Activated CD8-positive, alpha-beta memory T cell treated with anti-CD3 and anti-CD28 coated beads for 4 hours (primary cell): ENCODE data around the gene MYZAP.

ENCODE experiments used
- DNase-seq, 2 donors: peaks; one replicate each; pipeline ENCODE4 v3.0.0-alpha.2; 2020; ENCODE audit warnings: low read depth in 2 of 2

The MYZAP gene

DNA sequence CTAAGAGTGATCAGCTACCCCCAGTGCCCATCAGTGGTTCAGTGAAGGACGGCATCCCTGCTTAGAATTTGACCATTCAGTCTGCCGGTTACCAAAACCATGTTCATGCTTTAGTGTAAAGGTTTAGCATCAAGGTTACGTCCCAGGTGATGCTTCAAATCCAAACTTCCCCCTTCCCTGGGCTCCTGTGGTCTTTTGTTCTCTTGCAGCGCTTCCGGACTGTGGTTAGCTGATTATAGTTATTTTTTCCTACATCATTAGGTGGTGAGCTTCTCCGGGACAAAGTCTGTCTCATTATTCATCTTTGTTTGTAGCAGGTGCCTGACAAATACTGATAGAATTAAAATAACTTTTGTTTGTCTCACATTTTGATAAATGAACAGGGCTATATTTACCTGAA lies 28.3 kb upstream of the MYZAP start:
- DNase-seq, result no peak

DNA sequence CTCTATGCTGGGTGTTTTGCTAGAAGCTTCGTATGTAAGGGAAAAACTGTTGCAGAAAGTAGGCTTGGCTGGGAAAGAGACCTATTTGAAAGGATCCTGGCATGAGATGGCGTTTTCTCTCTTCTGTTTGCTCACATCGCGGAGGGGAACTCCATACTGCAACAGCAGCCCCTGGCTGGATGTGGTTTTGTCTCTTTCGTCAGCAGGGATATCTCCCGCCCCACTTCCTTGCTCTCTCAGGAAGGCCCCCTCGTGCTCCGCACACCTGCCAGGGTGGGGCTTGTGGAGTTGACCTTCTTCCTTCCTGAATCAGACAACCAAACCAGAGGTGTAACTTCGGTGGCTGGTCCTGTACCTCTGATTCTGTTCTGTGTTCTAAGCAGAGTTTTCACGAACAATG lies 26.4 kb upstream of the MYZAP start:
- DNase-seq, result no peak

DNA sequence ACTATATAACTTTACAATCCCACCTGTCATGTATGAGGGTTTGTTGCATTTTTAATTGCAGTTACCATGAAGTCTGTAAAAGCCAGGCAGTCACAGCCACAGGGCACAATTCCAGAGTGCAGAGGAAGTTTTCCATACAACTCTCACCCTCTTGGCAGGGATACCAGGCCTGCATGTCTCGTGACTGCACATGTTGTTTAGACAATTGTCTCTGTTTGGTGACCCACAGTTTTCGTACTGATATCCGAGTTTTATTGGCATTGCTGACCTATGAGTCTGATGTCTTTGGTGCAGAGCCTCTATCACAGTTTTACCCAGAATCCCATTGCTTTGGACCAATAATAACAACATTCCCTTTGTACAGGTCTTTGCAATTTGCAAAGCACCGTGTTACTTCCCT lies 24.9 kb upstream of the MYZAP start:
- no peak for DNase-seq

DNA sequence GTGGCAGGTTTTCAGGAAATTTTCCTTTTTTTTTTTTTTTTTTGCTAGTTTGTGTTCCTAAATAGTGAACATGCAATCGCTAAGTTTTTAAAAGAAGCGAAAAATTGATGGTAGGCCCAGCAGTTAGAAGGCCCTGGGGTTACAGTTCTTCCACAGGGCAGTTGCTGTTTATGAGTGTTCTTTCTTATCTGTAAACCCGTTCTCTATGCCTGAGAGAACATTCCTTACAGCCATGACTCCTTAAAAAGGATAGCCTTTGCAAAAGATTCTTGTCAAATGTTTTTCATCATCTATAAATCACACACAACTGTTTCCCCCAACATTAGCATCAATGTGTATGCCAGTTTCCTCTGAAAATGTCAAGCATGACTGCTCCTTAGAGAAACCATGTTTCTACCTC lies 23.8 kb upstream of the MYZAP start:
- DNase-seq, result no peak

DNA sequence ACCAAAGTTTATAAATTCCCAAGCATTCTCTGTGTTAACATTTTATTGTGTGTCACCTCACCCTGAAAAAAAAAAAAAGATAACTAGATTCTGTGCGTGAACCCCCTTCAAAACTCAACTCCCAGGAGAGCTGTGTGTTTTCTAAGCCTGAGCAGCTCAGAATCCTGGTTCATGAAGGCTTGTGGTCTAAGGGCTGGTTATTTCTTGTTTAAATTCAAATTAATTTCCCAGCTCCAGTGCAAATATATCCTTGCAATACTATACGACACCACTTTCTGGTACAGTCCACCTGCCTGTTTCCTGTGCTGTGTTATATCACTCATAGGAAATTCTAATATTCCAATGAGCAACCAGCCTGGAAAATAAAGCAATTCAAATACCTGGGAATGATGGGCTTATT lies 23.4 kb upstream of the MYZAP start:
- no peak for DNase-seq

DNA sequence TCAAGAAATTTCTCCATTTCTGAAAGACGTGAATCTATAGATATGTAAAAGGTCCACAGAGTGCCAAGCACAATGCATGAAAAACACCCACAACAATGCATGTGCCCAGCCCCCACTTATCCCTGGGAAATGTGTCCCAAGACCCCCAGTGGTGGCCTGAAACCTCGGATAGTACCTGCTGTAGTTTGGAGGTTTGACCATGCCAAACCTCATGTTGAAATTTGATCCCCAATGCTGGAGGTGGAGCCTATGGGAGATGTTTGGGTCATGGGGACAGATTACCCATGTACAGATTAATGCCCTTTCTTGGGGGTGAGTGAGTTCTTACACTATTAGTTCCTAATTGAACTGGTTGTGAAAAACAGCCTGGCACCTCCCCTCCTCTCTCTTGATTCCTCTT lies 21.4 kb upstream of the MYZAP start:
- DNase-seq, result no peak

DNA sequence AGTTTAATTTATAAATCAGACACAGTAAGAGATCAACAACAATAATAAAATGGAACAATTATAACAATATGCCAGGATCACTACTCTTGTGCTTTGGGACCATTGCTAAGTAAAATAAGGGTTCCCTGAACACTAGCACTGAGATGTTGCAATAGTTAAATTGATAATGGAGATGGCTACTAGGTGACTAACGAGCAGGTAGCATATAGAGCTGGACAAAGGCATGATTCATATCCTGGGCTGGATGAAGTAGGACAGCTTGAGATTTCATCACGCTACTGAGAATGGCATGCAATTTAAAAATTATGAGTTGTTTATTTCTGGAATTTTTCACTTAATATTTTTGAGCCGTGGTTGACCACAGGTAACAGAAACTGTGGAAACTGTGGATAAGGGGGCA lies 20.7 kb upstream of the MYZAP start:
- no peak for DNase-seq

DNA sequence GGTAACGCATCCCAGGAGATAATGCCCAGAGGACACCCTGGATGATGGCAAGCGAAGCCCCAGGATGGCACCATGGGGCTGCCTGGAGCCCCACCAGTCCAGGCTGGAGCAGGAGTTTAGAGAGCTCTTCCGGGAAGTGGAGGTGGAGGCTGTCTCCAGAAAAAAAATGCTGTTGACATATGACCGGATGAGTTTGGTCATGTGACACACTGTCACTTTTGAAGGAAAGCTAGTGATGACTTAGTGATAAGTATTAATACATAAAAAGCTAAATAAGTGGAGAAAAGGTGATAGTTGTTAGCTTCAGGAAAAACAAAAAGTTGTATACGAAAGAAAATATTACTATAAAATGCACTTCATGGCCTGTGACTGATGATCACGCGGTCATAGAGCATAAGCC lies 20.0 kb upstream of the MYZAP start:
- DNase-seq, result no peak

DNA sequence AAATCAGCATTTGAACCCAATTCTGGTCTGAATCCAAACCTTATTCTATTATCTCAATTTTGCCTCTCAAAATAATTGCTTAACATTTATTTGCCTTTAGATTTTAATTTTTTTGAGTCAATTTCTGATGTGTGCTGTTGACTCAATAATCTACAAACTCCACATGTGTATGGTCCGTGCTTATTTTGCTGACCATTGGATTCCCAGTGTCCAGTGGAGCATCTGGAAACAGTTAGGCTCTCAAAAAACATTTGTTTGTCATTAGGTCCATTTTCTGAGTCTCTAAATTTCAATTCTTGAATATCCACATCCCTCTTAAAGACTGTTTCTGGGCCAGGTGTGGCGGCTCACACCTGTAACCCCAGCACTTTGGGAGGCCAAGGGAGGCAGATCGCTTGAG lies 19.2 kb upstream of the MYZAP start:
- no peak for DNase-seq

DNA sequence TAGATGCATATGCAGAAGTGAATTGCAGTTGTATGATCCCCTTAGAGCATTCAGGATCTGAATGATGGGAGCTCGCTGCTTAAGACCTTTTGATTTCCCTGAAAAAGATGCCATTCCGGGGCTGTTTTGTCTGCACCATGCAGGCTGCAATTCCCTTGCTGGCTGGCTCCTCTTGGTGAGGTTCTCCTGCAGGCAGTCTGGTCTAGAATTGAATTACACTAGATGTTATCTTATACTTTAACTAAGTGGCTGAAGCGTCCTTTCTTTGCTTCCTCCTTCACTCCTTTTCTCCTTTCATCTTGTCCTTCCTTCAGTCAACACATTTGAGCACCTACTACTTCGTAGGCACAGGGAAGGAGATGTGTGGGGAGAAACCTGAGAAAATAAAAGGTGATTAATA lies 18.6 kb upstream of the MYZAP start:
- DNase-seq, result no peak

DNA sequence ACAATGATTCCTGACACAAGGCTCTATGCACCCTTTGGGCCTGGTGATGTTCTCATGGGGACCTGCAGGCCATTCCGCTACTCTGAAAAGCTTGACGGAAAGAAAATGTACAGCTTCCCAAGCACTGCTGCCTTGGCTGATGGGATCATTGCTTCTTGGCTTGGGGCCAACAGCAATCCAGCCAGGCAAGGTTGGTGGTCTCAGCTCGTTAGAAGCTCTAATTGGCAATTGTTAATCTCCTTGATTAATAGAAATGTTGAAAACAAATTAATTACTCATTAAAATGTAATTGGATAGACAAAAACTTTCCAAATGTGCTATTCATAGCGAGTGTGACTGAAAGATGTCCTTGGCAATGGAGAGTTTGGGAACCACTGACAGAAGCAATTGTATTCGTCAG lies 16.3 kb upstream of the MYZAP start:
- no peak for DNase-seq

DNA sequence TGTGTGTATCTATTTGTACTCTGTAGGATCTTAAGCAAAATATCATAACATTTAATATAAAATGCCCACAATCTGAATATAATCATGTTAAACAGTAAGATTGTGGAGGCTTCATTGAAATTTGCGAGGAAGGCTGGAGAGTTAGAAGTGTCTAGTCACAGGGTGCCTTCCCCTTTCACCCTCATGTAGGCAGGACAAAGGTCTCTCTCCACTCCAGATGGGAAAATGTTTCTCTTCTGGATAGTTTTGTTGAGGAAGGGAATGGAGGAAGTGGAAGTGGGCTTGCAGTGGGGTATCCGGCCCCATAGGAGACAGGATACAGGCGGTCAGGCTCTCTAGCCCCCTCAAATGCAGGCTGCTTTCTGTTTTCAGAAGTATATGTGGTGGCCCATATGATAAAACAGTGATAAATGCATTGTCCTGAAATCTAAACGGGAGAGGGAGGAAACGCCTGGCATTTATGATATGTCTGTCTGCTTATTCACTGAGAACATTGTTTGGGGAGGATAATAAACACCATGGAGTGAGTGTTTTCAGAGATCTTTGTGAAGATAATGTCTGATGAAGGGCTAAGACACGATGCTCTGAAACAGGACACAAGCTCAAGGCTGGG lies 13.3 kb upstream of the MYZAP start:
- no peak for DNase-seq

DNA sequence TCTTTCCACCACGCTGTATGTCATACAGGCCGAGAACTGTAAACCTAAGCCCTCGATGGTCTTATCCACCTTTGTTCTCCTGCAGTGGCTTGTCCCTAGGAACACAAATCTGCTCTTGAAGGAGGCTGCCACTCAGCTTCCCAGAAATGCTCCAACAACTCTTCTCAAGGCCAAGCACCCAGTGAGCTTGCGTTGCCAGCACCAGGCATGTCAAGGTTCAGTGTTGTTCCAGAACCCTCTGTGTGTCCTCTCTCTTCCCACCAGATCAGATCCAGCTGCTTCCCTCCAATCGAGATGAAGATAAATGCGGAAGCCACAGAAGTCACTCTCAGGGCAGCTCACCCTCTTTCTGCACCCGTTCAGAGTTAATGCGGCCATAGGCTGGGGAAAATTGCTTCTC lies 11.3 kb upstream of the MYZAP start:
- DNase-seq, result no peak

DNA sequence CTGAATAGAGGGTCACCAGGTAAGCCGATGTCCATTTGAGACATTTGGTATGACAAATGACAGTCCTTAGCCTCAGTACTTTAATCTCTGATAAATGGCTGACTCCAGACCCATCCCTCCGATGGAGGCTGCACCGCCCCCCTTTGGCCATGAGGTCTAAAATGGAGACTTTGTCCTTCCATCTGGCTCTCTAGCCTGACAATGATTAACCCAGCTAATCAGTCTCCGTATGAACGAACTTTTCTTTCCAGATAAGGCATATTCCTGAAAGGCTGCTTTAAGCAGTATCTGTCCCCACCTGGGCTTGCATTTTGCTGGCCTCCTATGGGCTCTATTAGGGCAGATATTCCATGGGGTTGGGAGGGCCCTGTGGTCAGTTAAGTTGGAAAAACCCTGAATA lies 10.8 kb upstream of the MYZAP start:
- DNase-seq, result no peak

DNA sequence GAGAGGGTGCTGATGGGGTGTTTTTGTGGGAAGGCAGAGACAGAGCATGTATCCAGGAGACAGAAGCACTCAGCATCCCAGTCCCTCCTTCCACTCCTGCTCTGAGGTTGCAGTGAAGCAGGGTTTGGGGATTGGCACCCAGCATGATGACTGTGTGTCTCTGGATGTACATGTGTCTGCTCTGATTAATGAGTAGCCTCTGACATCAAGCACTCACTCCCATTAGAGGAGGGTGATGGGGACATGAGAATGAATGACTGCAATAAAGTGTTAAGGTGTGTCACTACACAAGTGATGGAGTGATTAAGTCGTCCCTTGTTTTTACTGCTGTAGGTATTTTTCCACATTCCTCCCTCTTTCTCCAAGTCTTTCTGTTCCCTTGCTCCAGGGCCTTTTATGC lies 9.6 kb upstream of the MYZAP start:
- DNase-seq, result no peak

DNA sequence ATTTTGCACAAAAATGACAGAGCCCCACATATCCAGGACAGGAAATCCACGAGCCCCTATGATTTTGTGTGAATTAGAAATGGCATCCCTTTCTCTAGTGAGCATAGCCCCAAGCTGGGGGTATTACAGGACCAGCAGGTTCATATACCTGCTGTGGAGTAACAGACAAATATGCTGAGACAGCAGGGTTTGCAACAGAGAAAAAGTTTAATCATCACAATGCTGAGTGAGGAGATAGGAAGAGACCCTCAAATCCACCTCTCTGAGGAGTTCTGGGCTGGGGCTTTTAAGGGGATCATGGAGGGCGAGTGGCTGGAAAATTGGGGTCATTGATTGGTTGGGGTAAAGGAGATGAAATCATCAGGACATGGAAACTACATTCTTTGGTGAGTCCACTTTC lies 8.4 kb upstream of the MYZAP start:
- DNase-seq, result no peak

DNA sequence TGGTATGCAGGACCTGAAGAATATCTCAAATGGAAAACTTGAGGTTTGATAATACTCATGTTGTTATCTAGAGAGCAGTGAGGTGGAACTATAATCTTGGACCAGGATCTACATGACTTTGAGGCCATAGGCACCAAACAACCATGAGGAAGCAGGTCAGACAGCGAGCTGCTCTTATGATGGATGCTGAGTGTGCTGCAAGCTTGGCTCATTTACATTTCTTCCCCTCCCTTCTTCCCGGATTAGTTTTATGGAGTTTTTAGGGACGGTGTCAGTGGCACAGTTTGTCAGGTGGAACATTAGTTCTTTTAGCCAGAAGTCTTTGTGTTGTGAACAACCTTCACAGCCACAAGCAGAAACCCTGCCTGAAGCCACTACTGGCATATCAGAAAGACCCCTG lies 8.0 kb upstream of the MYZAP start:
- no peak for DNase-seq

DNA sequence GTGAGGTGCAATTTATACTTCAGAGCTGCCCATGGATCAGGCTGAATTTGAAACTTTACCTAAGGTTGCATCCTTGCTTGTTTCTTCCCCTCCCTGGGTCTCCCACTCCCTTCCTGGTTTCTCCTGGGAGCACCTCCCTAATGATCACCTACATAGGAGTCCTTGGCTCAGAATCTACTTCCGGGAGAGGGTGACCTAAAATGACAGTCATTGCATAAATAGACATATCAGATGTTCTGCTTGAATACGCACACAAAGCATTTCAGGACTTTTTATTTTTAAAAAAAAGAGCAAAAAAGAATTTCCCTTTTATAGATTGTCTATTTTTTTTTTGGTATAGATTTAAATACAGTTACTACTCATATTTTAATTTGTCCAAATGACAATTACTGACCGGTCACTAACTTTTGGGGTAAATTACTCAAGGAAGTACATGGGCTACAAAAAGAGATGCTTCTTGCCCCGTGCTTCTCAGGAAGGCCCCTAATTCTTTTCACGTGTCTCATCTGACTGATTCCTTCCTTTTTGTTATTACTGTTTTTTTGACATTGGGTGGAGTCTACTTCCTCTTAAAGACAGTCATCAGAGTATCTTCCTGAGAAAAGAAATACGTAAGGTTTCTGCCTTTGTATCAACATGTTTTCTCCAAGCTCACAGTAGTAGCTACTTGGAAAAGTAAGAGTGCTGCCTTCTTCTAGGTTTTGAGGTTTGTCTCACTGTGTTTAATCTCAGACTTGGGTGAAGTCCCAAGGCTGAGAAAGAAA lies 4.9 kb upstream of the MYZAP start:
- DNase-seq, result no peak

DNA sequence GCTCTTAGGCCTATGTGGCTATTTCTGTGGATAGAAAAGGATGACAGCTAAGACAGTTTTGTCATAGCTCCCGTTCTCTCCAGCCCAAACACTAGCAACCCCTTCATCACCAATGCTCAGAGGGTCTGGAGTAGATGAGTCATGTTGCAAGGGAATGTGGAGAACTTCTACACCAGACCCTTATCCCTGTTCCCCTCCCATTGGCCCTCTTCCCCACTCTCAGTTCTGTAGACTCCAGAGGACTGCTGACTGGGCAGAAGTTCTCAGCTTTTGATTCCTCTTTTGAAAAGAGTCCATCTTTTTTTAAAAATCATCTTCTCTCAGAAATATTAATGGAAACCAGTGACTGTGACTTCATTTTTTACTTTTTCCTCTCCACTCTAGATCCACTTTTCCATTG lies 2.4 kb upstream of the MYZAP start:
- no peak for DNase-seq

DNA sequence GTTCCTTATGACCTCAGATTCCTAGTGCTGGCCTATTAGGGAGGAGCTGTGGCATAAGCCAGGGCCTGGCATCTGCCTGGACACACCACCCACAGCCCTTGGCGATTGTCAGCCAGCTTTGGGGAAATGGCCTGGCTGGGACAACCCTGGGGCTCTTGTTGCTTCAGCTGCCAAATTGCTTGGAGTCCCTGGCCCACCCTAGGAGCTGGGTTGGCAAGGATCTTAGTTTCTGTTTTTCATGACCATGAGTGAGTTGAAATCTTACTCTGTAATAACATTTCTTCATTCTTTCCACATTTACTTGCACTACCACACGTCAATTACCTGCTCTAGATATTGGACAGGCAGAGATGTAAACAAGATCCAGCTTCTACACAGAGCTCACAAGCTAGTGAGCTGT lies 1.9 kb upstream of the MYZAP start:
- no peak for DNase-seq

DNA sequence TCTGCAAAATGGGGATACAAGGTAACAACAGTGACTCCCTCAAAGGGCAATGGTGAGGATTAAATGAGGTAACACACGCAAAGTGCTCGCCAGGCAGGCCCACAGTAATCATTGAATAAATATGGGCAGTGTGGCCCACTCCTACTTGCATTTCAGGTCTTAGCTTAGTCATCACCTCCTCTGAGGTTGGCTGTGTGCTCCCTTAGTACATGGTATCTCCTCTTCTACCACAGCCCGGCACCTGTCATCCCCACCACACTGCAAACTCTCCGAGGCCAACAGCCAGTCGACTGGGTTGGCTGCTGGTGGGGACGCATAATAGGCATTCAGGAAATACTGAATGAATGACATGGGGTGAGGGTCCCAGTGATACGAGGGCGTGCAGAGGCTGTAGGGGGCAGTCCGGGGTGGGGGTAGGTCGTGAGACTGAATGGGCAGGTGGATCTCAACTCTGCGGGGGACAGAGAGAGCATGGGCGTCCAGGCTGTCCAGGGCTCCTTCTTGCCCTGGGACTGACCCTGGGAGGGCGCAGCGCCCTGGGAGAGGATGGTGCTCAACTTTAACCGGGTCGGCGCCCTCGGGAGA lies 375 bp upstream of the MYZAP start:
- DNase-seq, result no peak

DNA sequence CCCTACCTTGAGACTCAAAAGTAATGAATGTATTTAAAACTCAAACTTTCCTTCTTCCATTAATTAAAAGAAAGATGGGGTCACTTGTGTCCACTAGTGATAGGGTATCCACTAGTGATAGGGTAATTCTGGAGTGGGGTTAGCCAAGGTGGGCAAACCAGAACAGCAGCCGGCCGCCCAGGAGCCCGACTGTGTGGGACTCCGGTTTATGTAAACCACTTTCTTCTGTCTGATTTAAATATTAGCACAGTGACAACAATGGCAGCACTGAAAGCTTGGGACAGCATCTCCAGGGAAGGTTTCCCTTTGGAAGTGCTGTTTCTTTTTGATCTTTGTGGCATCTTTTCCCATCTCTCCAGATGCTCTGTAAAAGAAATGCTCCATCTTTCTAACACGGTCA lies 722 bp downstream of the MYZAP start:
- no peak for DNase-seq

DNA sequence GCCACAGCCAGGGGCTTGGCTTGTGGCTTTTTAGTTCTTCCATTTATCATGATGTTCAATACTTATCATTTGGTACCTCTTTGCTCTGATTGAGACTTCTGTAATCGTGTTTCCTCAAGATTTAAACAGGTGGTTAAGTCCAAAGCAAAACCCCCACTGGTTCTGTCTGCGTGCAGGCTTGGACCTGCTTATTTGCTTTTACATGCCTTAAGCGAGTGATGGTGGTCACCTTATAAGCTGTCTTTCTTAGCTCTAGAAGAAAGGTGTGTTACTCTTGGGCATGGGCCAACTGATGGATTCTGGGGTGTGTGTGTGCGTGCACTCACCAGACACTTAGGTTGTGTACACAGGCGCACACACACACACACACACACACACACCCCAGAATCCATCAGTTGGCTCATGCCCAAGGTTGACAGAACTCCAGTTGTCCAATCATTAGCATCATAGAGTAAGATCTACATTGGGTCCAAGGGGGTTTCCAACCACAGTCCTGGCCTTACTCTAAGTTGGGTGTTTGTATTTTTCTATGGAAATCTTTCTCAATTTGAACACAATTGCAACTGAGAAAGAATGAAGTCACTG lies 1.2 kb downstream of the MYZAP start:
- no peak for DNase-seq
